PC-9 (cell line): ENCODE data around the gene SDSL. TPM values are rescaled to one million over a fixed set of nuclear protein-coding genes. Genes with fewer than 3 reads are reported as not detected.

Source experiments
- BruUV-seq: library from RNA; stranded (reverse); fragments of 400-500 nt; replicated peaks from 2 replicates; lab custom pipeline; 2021; lab: Mats Ljungman, UMichigan
- CTCF ChIA-PET: fragments of 300-600 bp; sonication (Branson Sonifier 250); formaldehyde crosslinking; loops from one replicate; lab custom pipeline; 2022; ENCODE audit warnings: antibody characterized with exemption; lab: Charles Lee
- POLR2A ChIA-PET: fragments of 300-600 bp; sonication (Branson Sonifier 250); formaldehyde crosslinking; loops from one replicate; lab custom pipeline; 2022; ENCODE audit warnings: antibody characterized with exemption; ENCODE audit not compliant: unreplicated experiment; lab: Charles Lee
- DNase-seq, 2 experiments: peaks; one replicate each; pipeline versions ENCODE4 v3.0.0 to v3.0.0-alpha.2; 2015 to 2022; ENCODE audit warnings: mixed read lengths in 1 of 2
- H2AFZ ChIP-seq: fragments of 200-600 bp; sonication (generic); 2 replicates; pipeline ENCODE4 v1.8.1; 2017; ENCODE audit warnings: antibody characterized with exemption
- H3F3A ChIP-seq: fragments of 200-600 bp; sonication (generic); 2 replicates; pipeline ENCODE4 v1.8.1; 2017; ENCODE audit warnings: antibody characterized with exemption, mild to moderate bottlenecking, low read depth; ENCODE audit not compliant: insufficient read depth
- H3K27ac ChIP-seq: fragments of 200-600 bp; sonication (generic); 2 replicates; pipeline ENCODE4 v1.6.1; 2016; ENCODE audit warnings: mixed run types
- H3K27me3 ChIP-seq: fragments of 200-600 bp; sonication (generic); 2 replicates; pipeline ENCODE4 v1.6.1; 2016; ENCODE audit warnings: low read depth, mixed run types; ENCODE audit not compliant: insufficient read depth
- H3K36me3 ChIP-seq: fragments of 200-600 bp; sonication (generic); 2 replicates; pipeline ENCODE4 v1.6.1; 2016; ENCODE audit warnings: low read depth, mixed run types
- H3K4me1 ChIP-seq: fragments of 200-600 bp; sonication (generic); replicated peaks from 2 replicates; pipeline ENCODE4 v1.6.1; 2016; ENCODE audit warnings: mixed run types; ENCODE audit not compliant: insufficient read depth
- H3K4me2 ChIP-seq: fragments of 200-600 bp; sonication (generic); 2 replicates; pipeline ENCODE4 v1.6.1; 2017; ENCODE audit warnings: mixed run types
- H3K4me3 ChIP-seq: fragments of 200-600 bp; sonication (generic); 2 replicates; pipeline ENCODE4 v1.6.1; 2016; ENCODE audit warnings: mixed run types
- H3K79me2 ChIP-seq: fragments of 200-600 bp; sonication (generic); 2 replicates; pipeline ENCODE4 v1.6.1; 2017; ENCODE audit warnings: low read depth, mixed run types
- H3K9me2 ChIP-seq: fragments of 200-600 bp; sonication (generic); 2 replicates; pipeline ENCODE4 v1.8.1; 2017; ENCODE audit warnings: mild to moderate bottlenecking; ENCODE audit not compliant: insufficient read depth
- H3K9me3 ChIP-seq: fragments of 200-600 bp; sonication (generic); 2 replicates; pipeline ENCODE4 v1.8.1; 2016; ENCODE audit warnings: low read depth; ENCODE audit not compliant: insufficient read depth
- H4K20me1 ChIP-seq: fragments of 200-600 bp; sonication (generic); 2 replicates; pipeline ENCODE4 v1.8.1; 2017; ENCODE audit not compliant: insufficient read depth
- EZH2 ChIP-seq: fragments of 200-600 bp; sonication (generic); IDR thresholded peaks from 2 replicates; pipeline ENCODE4 v1.8.0; 2017; ENCODE audit warnings: antibody characterized with exemption, low read depth
- intact Hi-C: fragments of 100-400 bp; cut with micrococcal nuclease; formaldehyde crosslinking; loops from one replicate; pipeline ENCODE4 v1.10.0; 2022; ENCODE audit not compliant: unreplicated experiment
- total RNA-seq: library from RNA; stranded (reverse); gene quantifications from 2 replicates; pipeline ENCODE4 v1.2.3, GENCODE V29; 2021
- TF ChIP-seq, protein P1 (sequence below): fragments of 200-600 bp; sonication (generic); conservative IDR thresholded peaks from 2 replicates; pipeline ENCODE4 v1.6.1; 2017; ENCODE audit warnings: mixed run types, antibody characterized with exemption, mild to moderate bottlenecking, moderate library complexity

SDSL gene
- total RNA-seq, 1 experiment from 2014 or later: 14.2 TPM

DNA sequence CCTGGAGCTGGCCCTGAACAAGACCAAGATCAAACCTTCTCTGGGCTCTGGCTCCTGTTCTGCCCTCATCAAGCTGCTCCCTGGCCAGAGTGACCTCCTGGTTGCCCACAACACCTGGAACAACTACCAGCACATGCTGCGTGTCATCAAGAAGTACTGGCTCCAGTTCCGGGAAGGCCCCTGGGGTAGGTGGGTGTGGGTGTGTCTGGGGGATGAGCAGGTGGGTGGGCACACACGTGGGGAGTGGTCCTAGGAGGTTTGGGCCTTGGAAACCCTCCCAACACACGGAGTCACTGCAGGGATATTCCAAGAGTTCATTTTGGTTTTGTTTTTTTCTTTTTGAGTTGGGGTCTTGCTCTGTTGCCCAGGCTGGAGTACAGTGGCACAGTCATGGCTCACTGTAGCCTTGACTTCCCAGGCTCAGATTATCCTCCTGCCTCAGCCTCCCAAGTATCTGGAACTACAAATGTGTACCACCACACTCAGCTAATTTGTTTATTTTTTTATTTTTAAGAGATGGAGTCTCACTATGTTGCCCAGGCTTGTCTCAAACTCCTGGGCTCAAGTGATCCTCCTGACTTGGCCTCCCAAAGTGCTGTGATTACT, 47.3 kb upstream of the SDSL start:
- Histone ChIP-seq H3K27me3 (no peaks in the 10 kb centered on the region), H3F3A (no peaks in the 10 kb centered on the region), H3K27ac (no peak overlapping the region), H3K9me3 (no peaks in the 10 kb centered on the region), H3K4me2 (no peak overlapping the region), H3K9me2 (no peaks in the 10 kb centered on the region), H3K4me1 (no peaks in the 10 kb centered on the region), H4K20me1 (no peaks in the 10 kb centered on the region; the same call in 1 of the 2 replicates), H3K36me3 (no peaks in the 10 kb centered on the region), H2AFZ (no peak overlapping the region), H3K4me3 (no peak overlapping the region), H3K79me2 (no peaks in the 10 kb centered on the region)
- POLR2A ChIA-PET: no interaction called here
- TF ChIP-seq EZH2: no peak
- TF ChIP-seq, protein P1, sequence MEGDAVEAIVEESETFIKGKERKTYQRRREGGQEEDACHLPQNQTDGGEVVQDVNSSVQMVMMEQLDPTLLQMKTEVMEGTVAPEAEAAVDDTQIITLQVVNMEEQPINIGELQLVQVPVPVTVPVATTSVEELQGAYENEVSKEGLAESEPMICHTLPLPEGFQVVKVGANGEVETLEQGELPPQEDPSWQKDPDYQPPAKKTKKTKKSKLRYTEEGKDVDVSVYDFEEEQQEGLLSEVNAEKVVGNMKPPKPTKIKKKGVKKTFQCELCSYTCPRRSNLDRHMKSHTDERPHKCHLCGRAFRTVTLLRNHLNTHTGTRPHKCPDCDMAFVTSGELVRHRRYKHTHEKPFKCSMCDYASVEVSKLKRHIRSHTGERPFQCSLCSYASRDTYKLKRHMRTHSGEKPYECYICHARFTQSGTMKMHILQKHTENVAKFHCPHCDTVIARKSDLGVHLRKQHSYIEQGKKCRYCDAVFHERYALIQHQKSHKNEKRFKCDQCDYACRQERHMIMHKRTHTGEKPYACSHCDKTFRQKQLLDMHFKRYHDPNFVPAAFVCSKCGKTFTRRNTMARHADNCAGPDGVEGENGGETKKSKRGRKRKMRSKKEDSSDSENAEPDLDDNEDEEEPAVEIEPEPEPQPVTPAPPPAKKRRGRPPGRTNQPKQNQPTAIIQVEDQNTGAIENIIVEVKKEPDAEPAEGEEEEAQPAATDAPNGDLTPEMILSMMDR: no peak
- no peak for DNase-seq
- CTCF ChIA-PET: interaction anchor here (0.5 kb wide), 1 partner anchor 331 kb away, joined by 7 read pairs; no protein-coding TSS in a partner anchor
- intact Hi-C loops: no loop called here
- no TSS peak for BruUV-seq

DNA sequence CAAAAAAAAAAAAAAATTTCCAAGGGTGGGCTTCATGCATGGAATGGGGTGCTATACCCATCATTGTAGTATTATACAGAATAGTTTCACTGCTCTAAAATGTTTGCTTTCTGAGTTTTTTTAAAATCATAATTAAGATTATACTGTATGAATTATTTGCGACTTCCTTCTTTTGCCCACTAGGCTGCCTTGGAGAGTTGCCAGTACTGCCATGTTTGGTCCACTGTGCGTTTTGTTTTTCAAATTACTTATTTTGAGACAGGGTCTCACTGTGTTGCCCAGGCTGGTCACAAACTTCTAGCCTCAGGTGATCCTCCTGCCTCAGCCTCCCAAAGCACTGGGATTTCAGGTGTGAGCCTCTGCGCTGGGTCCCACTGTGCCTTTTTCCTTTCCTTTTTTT, 43.9 kb upstream of the SDSL start:
- H4K20me1 ChIP-seq: no peaks in the 10 kb centered on the region
- no peak overlapping the region for H3K4me3 ChIP-seq
- no peak overlapping the region for H3K4me2 ChIP-seq
- H2AFZ ChIP-seq: no peak overlapping the region
- intact Hi-C loops: no loop called here
- H3K79me2 ChIP-seq: no peaks in the 10 kb centered on the region
- CTCF ChIA-PET: interaction anchor here (0.7 kb wide), 1 partner anchor 29 kb away, joined by 6 read pairs; no protein-coding TSS in a partner anchor
- no peaks in the 10 kb centered on the region for H3K36me3 ChIP-seq
- no TSS peak for BruUV-seq
- H3K4me1 ChIP-seq: no peaks in the 10 kb centered on the region
- no peaks in the 10 kb centered on the region for H3F3A ChIP-seq
- no peak overlapping the region for H3K27ac ChIP-seq
- POLR2A ChIA-PET: no interaction called here
- DNase-seq: no peak
- TF ChIP-seq, protein P1: no peak
- TF ChIP-seq EZH2: no peak
- H3K9me3 ChIP-seq: no peaks in the 10 kb centered on the region
- H3K27me3 ChIP-seq: no peaks in the 10 kb centered on the region
- H3K9me2 ChIP-seq: no peaks in the 10 kb centered on the region

DNA sequence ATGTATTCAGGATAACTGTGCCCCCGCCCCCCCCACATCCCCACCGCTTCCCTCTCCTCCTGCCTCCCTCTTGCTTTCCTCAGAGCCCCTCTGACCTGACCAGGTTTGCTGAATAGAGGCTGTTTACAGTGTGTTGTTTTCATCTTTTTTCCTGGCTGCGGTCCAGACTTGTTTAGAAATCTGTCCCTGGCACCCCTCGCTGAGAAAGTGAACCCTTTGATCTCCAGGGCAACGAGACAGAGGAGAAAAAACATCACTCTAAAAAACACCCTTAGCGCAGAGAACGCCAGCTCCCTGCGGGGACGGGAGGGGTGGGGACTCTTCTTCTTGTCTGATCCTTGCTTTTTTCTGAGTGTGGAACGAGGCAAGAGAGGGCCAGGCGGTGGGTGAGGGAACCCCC, 41.0 kb upstream of the SDSL start:
- ChIA-PET CTCF (no interaction called here), POLR2A (no interaction called here)
- no peak for DNase-seq
- Histone ChIP-seq H4K20me1 (no peaks in the 10 kb centered on the region), H3K4me3 (no peak overlapping the region), H3K79me2 (no peaks in the 10 kb centered on the region), H3K36me3 (no peaks in the 10 kb centered on the region), H3K4me2 (no peak overlapping the region), H3K27ac (no peak overlapping the region), H2AFZ (no peak overlapping the region), H3F3A (no peaks in the 10 kb centered on the region), H3K27me3 (no peaks in the 10 kb centered on the region), H3K4me1 (no peaks in the 10 kb centered on the region), H3K9me2 (no peaks in the 10 kb centered on the region), H3K9me3 (no peaks in the 10 kb centered on the region)
- BruUV-seq: no TSS peak
- TF ChIP-seq, protein P1: no peak
- TF ChIP-seq EZH2: no peak
- intact Hi-C loops: no loop called here
